ENCODE results near the gene NPIPB5. TPM values are rescaled to one million over a fixed set of nuclear protein-coding genes. Genes with fewer than 3 reads are reported as not detected.

Gene NPIPB5
- total and polyA plus RNA-seq, 4 donors: 95.5 to 327 (median 143) TPM

Small RNAs within 50 kb of the gene (small RNA-seq; reads per million reads assigned to genes)
- gene AC106788.1 (ENCODE audit: low replicate concordance): not detected

Other genes with a start within 250 kb of the NPIPB5 start
- gene POLR3E, start 213.5 kb upstream of the NPIPB5 start, total RNA-seq: 10 to 100 TPM; 21.9 to 42.4 TPM
- gene POLR3E, start 213.5 kb upstream of the NPIPB5 start, polyA plus RNA-seq (ENCODE audit: insufficient read length in 2 of 2): 10 to 100 TPM; 50.6 to 58.9 TPM
- 10 to 100 TPM; 20.4 to 22.2 TPM for gene CDR2, start 136.3 kb upstream of the NPIPB5 start, total RNA-seq
- 10 to 100 TPM; 14.8 to 17.5 TPM for gene CDR2, start 136.3 kb upstream of the NPIPB5 start, polyA plus RNA-seq (ENCODE audit: insufficient read length in 2 of 2)

All from spinal cord (tissue), 4 donors.